Measurements from ENCODE around the gene RFX7.

DNA sequence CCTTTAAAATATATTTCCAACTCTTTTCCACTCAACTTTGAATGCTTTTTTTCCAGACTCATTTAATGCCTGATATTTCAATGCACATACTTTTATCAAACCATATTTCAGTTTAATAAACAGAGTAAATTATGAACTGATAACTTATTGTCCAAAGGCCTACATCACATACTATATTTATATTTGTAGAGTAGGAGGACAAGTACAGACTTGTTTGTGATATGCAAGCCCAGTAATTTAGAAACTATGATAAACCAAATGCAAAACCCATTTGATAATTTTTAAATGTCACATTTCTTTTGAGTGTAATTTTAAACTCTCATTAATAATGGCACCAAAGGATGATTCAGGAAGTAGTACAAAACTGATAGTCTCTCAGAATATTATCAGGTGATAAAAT lies 3.3 kb downstream of the RFX7 start:
- TF ChIP-seq, protein P1, sequence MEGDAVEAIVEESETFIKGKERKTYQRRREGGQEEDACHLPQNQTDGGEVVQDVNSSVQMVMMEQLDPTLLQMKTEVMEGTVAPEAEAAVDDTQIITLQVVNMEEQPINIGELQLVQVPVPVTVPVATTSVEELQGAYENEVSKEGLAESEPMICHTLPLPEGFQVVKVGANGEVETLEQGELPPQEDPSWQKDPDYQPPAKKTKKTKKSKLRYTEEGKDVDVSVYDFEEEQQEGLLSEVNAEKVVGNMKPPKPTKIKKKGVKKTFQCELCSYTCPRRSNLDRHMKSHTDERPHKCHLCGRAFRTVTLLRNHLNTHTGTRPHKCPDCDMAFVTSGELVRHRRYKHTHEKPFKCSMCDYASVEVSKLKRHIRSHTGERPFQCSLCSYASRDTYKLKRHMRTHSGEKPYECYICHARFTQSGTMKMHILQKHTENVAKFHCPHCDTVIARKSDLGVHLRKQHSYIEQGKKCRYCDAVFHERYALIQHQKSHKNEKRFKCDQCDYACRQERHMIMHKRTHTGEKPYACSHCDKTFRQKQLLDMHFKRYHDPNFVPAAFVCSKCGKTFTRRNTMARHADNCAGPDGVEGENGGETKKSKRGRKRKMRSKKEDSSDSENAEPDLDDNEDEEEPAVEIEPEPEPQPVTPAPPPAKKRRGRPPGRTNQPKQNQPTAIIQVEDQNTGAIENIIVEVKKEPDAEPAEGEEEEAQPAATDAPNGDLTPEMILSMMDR (IDR thresholded peaks at IDR 0.05; ENCODE audit: borderline replicate concordance, extremely low read depth, low read length, poor library complexity, severe bottlenecking): no peak
- TF ChIP-seq EZH2 (IDR thresholded peaks at IDR 0.05; ENCODE audit: borderline replicate concordance, low read depth, low read length, severe bottlenecking): no peak

All from DND-41 (cell line).